ENCODE results near the gene BCO2.

DNA sequence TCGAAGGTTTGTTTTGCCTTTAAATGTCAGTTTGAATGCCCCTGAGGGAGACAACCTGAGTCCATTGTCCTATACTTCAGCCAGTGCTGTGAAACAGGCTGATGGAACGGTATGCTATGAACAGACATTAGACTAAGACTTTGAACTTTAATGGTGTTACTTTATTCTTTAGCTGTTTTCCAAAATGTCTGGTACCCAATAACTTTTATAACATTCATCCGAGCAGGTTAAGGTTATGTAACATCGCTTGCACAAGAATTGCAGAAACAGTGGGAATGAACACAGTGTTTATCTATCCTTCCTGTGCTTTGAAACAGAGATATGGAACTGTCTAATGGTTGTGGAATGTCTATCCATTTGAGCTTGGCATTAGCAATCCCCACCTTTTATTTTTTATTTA, 38.4 kb downstream of the BCO2 start:
- TF ChIP-seq, protein P1, sequence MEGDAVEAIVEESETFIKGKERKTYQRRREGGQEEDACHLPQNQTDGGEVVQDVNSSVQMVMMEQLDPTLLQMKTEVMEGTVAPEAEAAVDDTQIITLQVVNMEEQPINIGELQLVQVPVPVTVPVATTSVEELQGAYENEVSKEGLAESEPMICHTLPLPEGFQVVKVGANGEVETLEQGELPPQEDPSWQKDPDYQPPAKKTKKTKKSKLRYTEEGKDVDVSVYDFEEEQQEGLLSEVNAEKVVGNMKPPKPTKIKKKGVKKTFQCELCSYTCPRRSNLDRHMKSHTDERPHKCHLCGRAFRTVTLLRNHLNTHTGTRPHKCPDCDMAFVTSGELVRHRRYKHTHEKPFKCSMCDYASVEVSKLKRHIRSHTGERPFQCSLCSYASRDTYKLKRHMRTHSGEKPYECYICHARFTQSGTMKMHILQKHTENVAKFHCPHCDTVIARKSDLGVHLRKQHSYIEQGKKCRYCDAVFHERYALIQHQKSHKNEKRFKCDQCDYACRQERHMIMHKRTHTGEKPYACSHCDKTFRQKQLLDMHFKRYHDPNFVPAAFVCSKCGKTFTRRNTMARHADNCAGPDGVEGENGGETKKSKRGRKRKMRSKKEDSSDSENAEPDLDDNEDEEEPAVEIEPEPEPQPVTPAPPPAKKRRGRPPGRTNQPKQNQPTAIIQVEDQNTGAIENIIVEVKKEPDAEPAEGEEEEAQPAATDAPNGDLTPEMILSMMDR (IDR thresholded peaks at IDR 0.05), result no peak
- TF ChIP-seq POLR2A (IDR thresholded peaks at IDR 0.05), result no peak

Data from Peyer's patch (tissue), 4 donors.